GM12874 (cell line): ENCODE data around the gene SNF8.

Experiments
- CTCF ChIP-seq: IDR thresholded peaks from 2 replicates; pipeline ENCODE4 v1.5.1; 2011; ENCODE audit warnings: low read depth, mild to moderate bottlenecking, control low read depth, low read length, moderate library complexity; ENCODE audit not compliant: insufficient read depth

Gene SNF8

DNA sequence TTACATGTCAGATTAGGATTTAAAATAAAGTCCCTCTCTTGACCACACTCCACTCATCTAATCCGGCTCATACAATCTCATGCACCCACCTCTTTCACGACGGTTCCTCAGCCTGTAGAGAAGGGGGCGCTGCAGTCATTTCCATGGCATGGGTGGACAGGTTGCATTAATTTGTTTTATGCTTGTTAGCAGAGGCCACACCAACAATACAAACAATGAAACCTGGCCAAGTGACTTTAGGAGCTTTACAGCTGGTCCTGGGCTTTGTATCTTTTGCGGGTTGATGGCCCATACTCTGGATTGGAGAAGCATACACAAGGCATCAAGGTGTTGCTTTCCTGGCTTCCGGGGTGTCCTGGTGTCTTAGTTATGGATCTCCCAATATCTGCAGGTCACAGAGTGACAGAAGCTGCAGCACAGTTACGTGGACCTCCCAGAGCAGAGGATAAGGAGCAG lies 9.7 kb upstream of the SNF8 start:
- TF ChIP-seq CTCF = peak; percentile 30; the same call in 1 of the 2 replicates

GRCh38 chr17:48952904-48953303 lies 8.3 kb upstream of the SNF8 start:
- TF ChIP-seq CTCF = no peak

DNA sequence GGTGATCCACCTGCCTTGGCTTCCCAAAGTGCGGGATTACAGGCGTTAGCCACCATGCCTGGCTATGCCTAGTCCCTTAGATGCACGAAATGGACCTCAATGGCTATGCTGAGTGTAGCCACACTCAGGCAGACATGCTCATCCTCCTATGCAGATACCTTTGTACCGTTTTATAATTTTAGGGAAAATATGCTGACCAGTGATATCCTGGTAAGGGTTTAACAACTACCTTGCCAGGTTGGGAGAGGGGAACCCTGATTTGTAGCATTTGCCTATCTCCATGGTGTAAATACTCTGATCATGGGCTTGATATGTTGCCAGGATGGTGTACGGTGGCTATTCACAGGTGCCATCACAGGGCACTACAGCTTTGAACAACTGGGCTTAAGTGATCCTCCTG lies 6.9 kb upstream of the SNF8 start:
- TF ChIP-seq CTCF = no peak

DNA sequence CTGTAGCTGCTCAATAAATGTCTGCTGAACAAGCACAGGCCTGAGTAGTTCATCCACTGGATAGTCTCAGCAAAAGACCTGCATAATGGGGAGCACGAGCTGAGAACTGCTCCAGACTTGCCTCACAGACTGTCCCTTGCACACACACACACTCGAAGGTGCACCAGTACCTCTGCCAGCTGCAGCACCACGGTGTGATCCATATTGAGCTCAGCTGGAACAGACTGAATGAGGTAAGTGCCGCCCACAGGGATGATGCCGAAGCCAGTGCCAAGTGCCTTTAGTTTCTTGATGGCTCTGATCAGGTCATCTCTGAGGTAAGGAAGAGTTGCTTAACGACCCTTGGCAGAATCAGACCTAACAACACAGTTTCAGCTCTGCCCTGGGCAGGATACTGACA lies 11.6 kb downstream of the SNF8 start:
- no peak for TF ChIP-seq CTCF

GRCh38 chr17:48930435-48930873 lies 14.2 kb downstream of the SNF8 start:
- no peak for TF ChIP-seq CTCF

- no peak for TF ChIP-seq CTCF
Measured at GRCh38 chr17:48929812-48930165, 14.9 kb downstream of the SNF8 start.

- no peak for TF ChIP-seq CTCF
Measured at GRCh38 chr17:48928876-48929811, 15.5 kb downstream of the SNF8 start.
